Measurements from ENCODE around the gene MAP7.
"Not testable (repeated sequence)": the region's sequence is repeated elsewhere in the genome, so short reads cannot be mapped to it uniquely, and the experiment has no call there.

Gene MAP7

DNA sequence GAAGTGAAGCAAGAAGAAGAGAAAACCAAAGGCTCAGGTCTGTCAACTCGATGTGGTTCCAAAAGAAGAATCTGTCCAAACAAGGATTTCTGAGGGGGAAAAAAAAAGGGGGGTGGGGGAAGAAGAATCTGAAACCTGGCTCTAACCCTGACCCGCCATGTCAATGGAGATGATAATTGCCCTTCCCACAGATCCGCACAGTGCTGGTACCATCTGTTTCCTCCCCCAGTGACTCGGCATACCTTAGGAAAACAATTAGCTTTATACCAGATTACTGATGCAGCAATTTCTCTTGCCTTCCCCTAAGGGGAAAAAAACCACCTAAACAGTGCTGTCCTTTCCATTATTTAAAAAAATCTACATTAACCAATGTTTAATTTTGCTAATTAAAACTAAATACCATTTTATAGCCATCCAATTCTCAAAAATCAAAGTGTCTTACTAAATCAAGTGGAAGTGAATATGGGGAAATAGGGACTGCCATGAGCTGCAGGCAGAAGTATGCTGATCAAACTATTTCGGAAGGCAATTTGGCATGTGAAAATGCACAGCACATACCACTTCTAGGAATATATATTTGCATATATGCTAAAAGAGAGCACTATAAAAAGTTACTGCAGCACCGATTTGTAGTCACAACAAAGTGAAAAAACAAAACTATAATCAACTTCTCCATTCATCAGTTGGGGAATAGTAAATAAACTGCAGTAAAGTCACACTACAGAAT, 46.8 kb downstream of the MAP7 start:
- no peak for DNase-seq (ENCODE audit: low read depth in 2 of 2)

DNA sequence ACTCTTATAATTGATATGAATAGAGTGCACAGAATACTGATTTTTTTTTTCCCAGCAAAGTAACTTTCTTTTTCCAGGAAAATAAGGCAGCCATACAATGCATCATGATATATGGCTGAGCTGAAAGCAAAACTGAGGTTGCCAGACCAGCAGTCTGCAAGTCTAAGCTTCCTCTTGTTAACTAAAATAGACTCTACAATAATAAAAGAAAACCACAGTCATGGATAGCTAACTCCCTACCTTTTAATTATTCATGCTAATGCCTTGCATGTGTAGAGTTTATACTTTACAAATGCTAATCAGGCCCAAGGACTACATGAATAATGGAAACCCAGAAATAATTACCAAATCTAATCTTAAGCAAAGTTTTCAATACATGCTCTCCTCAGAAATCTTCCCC, 47.4 kb downstream of the MAP7 start:
- DNase-seq (ENCODE audit: low read depth in 2 of 2) = no peak

DNA sequence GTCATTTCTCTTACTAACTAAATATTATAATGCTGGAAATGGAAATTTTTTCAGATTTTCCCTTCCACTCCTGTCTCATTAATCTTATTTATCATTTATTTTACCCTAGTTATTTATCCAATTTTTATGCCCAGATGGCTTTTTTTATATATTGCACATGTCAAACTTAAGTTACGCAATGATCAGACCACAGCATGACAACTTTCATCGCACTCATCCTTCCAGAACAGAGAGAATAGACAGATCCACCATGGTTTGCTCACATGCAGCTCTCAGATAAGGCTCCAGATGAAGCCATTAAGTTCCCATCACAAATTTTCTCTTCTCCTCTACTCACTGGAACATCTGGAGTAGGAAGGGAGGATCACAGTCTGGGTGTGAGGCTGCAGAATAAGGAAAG, 48.7 kb downstream of the MAP7 start:
- no peak for DNase-seq (ENCODE audit: low read depth in 2 of 2)

DNA sequence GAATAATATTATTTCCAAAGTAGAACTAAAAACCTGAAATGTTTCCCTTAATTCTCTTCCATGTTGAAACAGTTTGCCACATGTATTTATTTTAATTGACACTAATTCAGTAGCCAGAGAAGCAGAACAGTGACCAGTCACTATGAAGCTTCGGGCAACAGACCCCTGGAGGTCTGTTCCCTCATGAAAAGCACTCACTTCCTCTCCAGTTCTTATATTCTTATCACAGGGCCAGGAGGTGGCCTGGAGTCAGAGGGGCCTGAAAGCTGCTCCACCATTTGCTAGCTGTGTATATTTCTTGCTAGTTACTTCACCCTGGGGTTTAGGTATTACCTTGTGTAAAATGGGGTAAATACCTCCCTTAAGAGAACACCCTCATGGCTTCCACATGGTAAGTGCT, 49.1 kb downstream of the MAP7 start:
- DNase-seq (ENCODE audit: low read depth in 2 of 2) = no peak

DNA sequence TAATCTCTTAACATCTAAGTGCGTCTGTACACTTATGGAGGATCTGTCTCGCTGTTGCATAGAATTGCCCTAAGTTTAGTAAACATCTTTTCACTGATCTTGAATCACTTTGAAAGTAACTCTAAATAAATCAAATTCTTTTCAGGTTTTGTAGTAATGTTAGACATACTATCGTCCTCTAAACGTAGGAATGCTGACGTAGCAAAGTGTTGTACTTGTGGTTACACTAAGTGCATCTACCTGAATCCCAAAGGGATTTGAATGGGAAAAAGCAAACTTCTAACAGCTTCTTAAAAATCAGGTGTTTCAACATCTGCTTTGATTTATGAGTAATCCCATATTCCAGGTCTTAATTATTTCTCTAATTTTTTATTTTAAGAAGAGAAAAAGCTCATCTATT, 49.8 kb downstream of the MAP7 start:
- DNase-seq (ENCODE audit: low read depth in 2 of 2) = no peak

DNA sequence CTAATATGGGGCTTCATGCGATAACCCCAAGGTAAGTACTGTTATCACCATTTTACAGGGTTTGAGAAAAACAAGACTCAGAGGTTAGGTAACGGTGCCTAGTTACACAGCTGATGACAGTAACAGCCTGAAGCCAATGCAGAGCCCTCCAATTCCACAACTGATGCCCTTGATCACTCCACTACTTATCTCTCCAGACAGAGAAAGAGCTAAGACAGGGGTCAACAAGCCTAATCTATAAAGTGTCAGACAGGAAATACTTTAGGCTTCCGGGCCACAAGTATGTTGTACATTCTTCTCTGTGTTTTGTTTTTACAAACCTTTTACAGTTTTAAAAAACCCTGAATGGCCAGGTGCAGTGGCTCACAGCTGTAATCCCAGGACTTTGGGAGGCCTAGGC, 50.9 kb downstream of the MAP7 start:
- DNase-seq (ENCODE audit: low read depth in 2 of 2) = no peak

DNA sequence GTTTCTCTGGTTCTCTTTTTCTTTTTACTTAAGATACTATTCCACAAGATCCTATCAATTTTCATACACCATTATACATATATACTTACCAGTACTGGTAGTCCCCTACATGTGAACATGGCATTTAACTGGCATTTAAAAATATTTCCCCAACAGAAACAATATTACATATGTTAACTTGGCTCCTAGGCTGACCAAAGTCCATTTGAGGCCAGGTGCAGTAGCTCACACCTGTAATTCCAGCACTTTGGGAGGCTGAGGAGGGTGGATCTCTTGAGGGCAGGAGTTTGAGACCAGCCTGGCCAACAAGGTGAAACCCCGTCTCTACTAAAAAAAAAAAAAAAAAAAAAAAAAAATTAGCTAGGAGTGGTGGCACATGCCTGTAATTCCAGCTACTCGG, 53.8 kb downstream of the MAP7 start:
- not testable (repeated sequence) for DNase-seq (ENCODE audit: low read depth in 2 of 2)

DNA sequence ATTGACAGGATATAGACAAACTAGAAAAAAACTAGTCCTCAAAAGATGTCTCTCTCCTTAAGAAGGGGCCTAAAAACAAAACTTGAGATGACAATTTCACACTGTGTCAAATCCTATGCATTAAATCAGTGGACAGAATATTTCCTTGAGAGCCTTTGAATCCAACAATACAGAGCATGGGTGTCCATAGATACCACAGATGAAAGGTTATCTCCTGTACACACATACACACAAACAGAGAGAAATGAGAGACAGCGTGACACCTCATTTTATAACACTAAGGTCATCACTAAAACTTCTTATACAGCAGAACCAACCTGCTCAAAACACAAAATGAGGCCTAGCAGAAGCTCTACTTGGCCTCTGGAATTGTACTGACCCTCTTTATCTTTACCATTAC, 55.5 kb downstream of the MAP7 start:
- DNase-seq (ENCODE audit: low read depth in 2 of 2) = no peak

DNA sequence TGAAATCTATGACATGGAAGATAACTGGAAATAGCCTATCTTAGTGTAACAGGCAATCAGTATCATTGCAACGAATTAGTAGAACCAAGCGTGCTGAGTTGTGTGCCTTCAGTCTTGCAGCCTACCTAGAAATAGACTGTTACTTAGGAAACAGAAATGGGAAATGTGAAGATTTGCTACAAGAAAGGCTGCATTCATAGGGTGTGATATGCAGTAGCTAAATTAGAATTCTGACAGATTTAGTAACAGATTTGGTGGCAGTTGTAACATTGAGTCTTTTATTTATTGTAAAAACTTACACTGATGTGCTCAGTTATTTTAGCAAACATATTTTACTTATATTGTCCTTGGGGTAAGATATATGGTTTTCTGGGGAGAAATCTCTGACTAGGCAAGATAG, 56.2 kb downstream of the MAP7 start:
- no peak for DNase-seq (ENCODE audit: low read depth in 2 of 2)

DNA sequence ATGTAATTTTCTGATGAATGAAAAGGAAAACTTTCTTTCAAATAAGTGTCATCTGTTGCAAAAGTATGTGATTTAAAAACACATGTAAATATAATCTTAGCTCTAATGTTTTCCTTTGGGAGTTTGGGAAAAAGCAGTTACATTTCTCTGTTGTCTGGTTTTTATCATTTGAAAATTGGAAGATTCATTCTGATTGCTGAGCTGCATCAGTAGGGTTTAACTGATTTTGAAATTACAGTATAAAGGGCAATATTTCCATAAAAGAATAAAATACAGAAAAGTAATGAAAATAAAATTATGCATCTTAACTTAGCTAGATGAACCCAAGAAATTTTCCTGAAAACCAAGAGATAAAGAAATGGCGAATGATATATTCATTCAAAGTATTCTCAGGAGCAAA, 57.8 kb downstream of the MAP7 start:
- DNase-seq (ENCODE audit: low read depth in 2 of 2) = no peak

DNA sequence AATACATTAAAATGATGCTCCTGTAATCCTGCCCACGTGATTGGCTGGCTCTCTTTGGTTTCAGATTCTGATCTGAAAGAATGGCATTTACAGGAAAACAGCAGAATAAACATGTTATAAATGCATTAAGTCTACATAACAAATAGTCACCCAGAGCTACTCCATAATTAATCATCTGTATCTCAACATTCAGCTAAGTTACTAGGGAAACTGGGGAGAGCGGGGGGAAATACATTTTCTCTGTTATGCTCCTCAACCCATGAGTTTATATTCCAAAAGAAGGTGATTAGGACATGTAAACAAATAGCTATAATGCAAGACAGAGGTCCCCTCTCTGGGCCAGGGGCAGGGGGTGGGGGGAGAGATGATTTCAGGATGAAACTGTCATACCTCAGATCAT, 58.5 kb downstream of the MAP7 start:
- DNase-seq (ENCODE audit: low read depth in 2 of 2) = no peak

DNA sequence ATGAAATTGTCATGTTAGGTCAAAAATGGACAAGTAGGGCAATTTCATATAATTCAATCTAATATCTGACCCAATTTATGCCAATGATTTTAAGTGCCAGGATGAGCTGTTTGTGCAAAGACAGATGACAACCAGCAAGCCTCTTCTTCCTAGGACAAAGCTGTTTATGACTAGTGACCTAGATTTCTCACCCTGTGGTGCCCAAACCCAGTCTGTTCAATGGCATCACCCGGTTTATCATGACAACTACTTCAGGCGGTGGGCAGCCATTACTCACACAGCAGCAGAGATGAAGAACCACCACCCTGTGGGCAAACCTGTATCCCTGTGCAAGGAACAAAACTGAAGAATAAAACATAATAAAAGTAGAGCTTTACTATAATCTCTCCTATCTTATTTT, 59.0 kb downstream of the MAP7 start:
- DNase-seq (ENCODE audit: low read depth in 2 of 2) = no peak

DNA sequence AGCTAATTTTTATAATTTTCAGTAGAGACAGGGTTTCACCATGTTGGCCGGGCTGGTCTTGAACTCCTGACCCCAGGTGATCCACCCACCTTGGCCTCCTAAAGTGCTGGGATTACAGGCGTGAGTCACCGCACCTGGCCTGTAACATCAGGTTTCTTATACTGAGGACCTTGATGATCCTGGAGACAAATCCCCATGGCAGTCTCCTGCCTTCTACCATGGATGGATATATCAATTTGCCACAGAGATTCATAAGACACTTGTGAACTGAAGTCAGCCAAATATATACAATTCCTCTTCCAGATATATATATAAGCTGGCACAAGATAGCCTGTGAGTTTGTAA, 60.6 kb downstream of the MAP7 start:
- not testable (repeated sequence) for DNase-seq (ENCODE audit: low read depth in 2 of 2)

DNA sequence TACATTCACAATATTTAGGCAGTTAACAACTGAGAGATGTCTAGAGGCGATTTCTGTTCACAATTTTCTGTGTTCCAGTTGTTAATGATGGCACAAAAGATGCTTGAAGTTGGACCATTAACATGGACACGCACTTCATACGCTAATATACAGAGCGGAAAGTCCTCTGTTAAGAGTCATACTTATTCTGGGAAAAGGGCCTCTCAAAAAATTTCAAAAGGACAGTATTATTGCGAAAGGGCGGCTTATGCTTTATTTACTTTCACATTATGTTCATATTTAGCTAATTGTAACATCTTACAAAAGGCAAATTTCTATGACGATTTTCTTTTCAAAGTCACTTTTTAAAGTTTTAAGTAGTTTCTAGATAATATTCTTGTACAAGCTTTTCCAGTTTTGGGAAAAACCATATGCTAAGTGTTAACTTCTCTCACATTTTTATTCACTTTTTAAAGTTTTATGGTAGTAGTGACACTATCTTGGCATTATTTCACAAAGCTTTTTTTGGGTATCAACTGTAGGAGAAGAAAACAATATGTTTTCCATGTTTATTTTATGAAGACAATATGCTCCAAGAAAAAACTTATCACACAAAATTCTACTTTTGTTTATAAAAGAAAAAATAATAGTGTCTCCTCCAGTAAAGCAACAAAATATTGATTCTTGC, 62.3 kb downstream of the MAP7 start:
- DNase-seq (ENCODE audit: low read depth in 2 of 2) = no peak

DNA sequence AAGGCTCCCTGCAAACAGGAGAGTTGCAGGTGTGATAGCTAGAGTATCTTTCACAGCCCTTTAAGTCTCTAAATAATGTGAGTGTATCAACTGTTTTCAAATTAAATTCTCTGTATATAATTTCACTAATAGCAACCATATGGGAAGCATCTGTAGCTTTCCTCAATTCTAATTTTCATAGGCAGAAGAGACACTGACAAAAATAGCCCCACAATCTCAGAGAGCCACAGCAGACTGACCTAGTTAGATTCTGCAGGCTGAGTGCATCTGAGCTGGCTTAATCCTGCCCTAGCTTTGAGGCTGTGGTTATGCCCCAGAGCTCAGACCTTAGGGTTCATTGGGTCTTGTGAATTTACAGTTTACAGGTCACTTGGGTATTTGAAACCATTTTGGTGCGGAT, 63.9 kb downstream of the MAP7 start:
- DNase-seq (ENCODE audit: low read depth in 2 of 2) = no peak

DNA sequence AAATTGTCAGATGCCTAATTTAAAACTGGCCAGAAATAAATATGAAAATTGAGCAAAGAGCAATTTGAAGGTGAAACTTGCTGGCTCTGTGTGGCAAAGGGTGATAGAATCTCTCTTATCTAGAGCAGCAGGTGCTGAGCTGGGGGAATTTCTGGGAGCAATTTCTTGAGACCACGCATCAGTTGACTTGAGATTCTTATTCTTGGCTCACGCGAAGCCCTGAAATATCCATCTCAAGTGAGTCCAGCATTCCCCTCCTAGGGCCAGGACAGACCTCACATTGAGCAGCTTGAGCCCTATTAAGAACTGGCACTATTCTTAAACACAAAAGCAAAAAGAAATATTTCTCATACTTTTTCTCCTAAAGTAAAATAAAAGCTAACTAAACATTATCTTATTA, 66.3 kb downstream of the MAP7 start:
- DNase-seq (ENCODE audit: low read depth in 2 of 2) = no peak

DNA sequence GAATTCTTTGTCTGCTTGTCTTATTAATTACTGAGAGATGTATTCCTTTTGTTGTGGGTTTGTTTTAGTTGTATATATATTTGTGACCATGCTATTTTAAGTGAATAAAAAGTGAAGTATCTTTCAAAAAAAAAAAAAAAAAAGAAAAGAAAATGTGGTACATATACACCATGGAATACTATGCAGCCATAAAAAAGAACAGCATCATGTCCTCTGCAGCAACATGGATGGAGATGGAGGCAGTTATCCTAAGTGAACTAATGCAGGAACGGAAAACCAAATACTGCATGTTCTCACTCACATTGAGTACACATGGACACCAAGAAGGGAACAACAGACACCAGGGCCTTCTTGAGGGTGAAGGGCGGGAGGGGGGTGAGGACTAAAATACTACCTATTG, 67.2 kb downstream of the MAP7 start:
- DNase-seq (ENCODE audit: low read depth in 2 of 2) = not testable (repeated sequence)

DNA sequence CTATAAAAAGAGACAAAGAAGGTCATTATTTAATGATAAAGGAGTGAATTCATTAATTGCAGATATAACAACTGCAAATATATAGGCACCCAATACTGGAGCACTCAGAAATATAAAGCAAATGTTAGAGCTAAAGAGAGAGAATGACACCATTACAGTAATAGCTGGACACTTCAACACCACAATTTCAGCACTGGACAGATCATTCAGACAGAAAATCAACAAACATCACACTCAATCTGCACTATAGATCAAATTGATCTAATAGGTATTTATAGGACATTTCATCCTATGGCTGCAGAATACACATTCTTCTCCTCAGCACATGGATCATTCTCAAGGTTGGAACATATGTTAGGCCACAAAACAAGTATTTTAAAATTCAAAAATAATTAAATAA, 72.7 kb downstream of the MAP7 start:
- no peak for DNase-seq (ENCODE audit: low read depth in 2 of 2)

DNA sequence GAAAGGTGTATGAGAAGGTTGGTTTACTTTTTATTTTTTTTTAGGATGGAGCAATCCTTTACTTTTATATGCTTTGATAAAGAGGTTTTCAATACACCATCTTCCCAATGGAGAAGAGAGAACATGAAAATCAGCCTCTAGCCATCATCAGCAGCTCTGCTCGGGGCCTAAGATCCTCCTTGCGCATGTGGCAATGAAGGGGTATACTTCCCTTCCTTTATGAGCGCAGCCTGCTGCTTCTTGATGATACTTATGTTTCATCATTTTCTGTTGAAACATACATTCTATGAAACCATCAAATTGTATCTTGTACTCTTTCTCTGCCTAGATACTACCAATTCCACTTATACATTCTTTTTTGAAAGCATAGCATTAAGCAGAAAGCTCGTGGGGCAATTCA, 74.5 kb downstream of the MAP7 start:
- no peak for DNase-seq (ENCODE audit: low read depth in 2 of 2)

DNA sequence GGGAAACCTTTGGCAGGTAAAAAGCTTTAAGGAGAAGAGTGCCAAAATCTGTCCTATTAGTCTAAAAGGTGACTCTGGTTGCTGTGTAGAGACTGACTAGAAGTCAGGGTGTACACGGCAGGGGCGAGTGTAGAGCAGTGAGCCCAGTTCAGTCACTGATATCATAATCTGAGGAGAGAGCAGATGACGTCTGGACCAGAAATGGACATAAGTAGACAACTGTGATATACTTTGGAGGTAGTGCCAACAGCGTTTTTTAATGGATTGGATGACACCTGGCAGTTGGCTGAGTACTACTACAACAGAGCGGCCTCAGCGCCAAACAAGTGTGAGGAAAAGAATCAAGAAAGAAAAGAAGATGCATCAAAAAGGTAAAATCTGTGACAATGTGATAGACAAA, 76.0 kb downstream of the MAP7 start:
- DNase-seq (ENCODE audit: low read depth in 2 of 2) = no peak

DNA sequence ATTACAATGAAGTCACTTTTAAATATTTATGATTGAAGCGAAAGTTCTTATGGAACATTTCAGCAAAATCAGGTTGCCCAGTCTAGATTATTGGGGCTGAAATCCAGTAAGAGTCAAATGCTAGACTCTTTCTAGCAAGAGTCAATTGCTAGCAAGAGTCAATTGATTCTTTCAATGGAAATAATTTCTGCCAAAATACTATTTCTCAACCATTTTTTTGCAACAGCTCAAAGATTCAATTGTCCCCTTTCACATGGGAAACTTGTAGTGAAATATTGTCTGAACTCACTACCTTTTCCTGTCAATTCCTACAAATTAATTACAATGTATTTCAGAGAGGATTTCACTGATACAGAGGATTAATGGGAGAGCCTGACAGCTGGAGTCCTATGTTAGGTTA, 78.3 kb downstream of the MAP7 start:
- DNase-seq (ENCODE audit: low read depth in 2 of 2) = no peak

DNA sequence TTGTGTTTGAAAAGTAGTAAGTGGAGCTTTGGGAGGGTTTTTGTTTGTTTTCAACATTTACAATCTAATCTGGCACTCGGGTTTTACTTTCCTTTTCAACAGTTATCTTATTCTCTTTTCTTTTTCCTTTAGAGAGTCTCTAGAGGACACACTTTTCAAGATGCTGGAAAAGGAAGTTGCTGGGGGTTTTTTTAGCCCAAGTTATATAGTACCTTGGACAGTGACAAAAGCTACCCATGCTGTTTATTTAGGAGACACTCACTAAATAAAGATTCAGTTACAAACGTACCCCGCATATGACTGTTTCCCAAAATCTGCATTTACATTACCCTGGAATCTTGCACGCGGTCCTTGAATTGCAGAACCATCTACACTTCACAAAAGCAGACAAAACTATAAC, 78.8 kb downstream of the MAP7 start:
- no peak for DNase-seq (ENCODE audit: low read depth in 2 of 2)

DNA sequence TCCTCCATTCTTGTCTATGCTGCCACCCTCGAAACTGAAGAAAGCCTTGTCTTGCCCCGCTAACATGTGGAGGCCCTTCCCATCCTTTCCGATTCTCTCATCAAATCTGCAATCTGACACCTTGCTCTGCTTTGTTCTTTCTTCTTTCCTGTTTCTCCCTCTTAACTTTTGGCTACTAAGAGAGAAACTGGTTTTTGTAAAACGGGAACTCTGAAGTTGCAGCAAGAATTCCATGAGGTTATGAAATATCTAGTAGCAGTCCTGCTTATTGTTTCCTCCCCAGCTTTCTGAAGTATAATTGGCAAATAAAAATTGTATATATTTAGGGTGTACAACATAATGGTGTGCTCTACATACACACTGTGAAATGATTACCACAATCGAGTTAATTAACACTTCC, 80.2 kb downstream of the MAP7 start:
- DNase-seq (ENCODE audit: low read depth in 2 of 2) = no peak

DNA sequence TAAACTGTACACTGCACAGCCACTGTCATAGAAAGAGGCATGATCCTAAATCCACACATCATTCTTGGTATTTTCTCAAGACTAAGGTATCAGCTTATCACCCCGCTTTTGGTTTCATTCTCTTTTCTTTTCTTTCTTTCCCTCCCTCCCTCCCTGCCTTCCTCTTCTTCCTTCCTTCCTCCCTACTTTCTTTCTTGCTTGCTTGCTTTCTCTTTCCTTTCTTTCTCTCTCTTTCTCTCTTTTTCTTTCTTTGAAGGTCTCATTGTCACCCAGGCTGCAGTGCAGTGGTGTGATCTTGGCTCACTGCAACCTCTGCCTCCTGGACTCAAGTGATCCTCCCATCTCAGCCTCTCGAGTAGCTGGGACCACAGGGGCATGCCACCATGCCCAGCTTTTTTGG, 81.1 kb downstream of the MAP7 start:
- no peak for DNase-seq (ENCODE audit: low read depth in 2 of 2)
